LNCaP clone FGC (cell line): ENCODE results near the gene PTBP2.

Source experiments
- DNase-seq: peaks from one replicate; pipeline ENCODE4 v3.0.0-alpha.2; 2011; ENCODE audit warnings: low read depth
- H3K4me3 ChIP-seq: 2 replicates; pipeline ENCODE4 v1.5.1; 2011; ENCODE audit warnings: mild to moderate bottlenecking, low read depth, low read length, control low read depth
- CTCF ChIP-seq: IDR thresholded peaks from 2 replicates; pipeline ENCODE4 v1.5.1; 2012; ENCODE audit warnings: mild to moderate bottlenecking; ENCODE audit not compliant: control insufficient read depth, insufficient read depth; ENCODE audit errors: extremely low read depth

The PTBP2 gene

GRCh38 chr1:96837057-96837780, 115.6 kb downstream of the PTBP2 start:
- TF ChIP-seq CTCF, result no peak
- no peak for DNase-seq
- H3K4me3 ChIP-seq, result no peak overlapping the region

GRCh38 chr1:96837781-96838216, 116.2 kb downstream of the PTBP2 start:
- no peak for TF ChIP-seq CTCF
- H3K4me3 ChIP-seq, result no peak overlapping the region
- no peak for DNase-seq

- no peak for DNase-seq
- no peak for TF ChIP-seq CTCF
- no peak overlapping the region for H3K4me3 ChIP-seq
Measured at GRCh38 chr1:96840396-96840795, 118.8 kb downstream of the PTBP2 start.

- H3K4me3 ChIP-seq, result no peak overlapping the region
- DNase-seq, result no peak
- peak; percentile 18; the same call in 1 of the 2 replicates for TF ChIP-seq CTCF
Measured at GRCh38 chr1:96842215-96842614, 120.6 kb downstream of the PTBP2 start.

GRCh38 chr1:96843196-96843595, 121.6 kb downstream of the PTBP2 start:
- no peak for DNase-seq
- no peak overlapping the region for H3K4me3 ChIP-seq

GRCh38 chr1:96843601-96844000, 122.0 kb downstream of the PTBP2 start:
- TF ChIP-seq CTCF, result no peak
- no peak for DNase-seq
- H3K4me3 ChIP-seq, result no peak overlapping the region

More at GRCh38 chr1:96843196-96843595, 121.6 kb downstream of the PTBP2 start:
- no peak for TF ChIP-seq CTCF

- TF ChIP-seq CTCF, result peak; percentile 72
- no peak for DNase-seq
- H3K4me3 ChIP-seq, result no peak overlapping the region
Measured at GRCh38 chr1:96845464-96845863, 123.9 kb downstream of the PTBP2 start.
